HG03196 (cell line): ENCODE measurements around the gene FIGLA.

Experiments used
- ATAC-seq: cut with Tn5 transposase; IDR thresholded peaks from one replicate; pipeline ENCODE4 v1.9.1; 2021; ENCODE audit not compliant: unreplicated experiment

The FIGLA gene

DNA sequence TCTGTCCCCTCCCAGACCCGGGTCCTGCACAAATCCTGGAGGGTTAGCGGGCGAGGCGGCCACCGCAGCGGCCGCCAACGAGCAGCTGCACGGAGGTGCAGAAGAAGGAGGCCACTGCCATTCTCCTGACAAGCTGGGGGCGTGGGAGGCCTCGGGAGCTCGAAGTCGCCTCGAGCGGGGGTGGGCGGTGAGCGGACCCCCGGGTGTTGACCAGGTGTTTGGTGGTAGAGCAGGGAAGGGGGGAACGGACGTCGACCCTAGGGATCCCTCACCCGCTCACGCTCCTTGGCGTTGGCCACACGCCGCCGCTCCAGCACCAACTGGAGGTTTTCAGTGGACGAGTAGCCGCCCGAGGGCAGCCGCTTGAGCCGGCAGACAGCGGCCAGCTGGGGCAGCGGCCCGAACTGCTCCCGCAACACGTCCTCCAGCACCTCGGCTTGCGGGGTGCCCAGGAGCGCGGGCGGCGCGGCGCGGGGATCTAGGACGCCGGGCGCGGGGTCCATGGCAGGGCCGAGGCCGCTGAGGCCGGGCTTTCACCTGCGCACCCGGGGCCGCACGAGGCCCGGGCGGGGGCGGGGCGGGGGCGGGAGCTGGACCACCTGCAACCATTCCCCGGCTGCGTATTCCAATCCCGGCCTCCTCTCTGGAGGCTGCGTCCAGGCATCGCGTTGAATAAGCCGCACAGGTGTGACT lies at the start of gene FIGLA:
TSS of gene FIGLA (minus strand) at position 508 of the 693 bp plus-strand sequence. CDS start at position 503, 5 bp downstream.
- no peak for ATAC-seq

GRCh38 chr2:70837980-70838925 lies 47.8 kb upstream of the FIGLA start:
- no peak for ATAC-seq

GRCh38 chr2:70835643-70836042 lies 45.2 kb upstream of the FIGLA start, which contains the start of gene CD207:
Gene CD207, minus strand, starts transcription at chr2:70835816. Its CDS starts 40 bp downstream, at chr2:70835776.
- no peak for ATAC-seq

- no peak for ATAC-seq
Measured at GRCh38 chr2:70834881-70835280, 44.4 kb upstream of the FIGLA start.

DNA sequence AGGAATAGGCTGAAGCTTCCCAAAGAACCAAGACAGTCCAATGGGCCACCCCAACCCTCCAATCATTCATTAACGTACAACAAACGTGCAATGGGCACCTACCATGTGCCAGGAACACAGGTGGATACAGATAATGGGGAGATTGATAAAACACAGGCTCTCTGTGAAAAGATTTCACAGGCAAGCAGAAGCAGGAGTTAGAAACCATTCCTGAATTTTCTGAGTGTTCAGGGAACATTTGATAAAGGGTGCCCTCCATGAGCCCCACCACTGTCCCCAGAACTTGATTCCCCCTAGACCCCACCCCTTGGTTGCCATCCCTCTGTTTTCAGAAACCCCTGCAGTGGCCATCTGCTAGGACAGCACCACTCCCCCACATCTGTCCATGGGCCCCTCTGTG lies 43.7 kb upstream of the FIGLA start:
- no peak for ATAC-seq

GRCh38 chr2:70833246-70833645 lies 42.8 kb upstream of the FIGLA start:
- ATAC-seq: no peak

- ATAC-seq: no peak
Measured at GRCh38 chr2:70832386-70832785, 41.9 kb upstream of the FIGLA start.

DNA sequence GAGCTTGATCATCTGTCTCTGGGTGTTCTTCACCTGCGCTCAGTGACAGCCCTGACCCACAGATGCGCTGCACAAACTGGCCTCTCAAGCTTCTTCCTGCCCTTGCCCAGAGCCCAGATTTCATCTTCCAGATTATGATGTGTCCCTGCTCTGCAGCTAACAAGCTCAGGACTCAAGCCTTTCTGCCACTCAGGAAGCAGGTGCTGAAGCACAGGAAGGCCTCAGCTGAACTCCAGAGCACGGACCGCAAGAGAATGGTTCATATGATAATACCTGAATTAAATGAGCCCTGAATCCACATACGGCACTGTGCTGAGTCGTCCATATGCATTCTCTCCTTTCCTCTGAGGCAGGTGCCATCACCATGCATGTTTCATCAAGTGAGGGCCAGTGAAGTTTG lies 41.4 kb upstream of the FIGLA start:
- no peak for ATAC-seq

- ATAC-seq: no peak
Measured at GRCh38 chr2:70830366-70830765, 39.9 kb upstream of the FIGLA start.

GRCh38 chr2:70829916-70830315 lies 39.5 kb upstream of the FIGLA start:
- no peak for ATAC-seq

GRCh38 chr2:70828914-70829824 lies 38.7 kb upstream of the FIGLA start:
- no peak for ATAC-seq

- no peak for ATAC-seq
Measured at GRCh38 chr2:70828115-70828514, 37.7 kb upstream of the FIGLA start.

GRCh38 chr2:70827388-70827787 lies 36.9 kb upstream of the FIGLA start:
- ATAC-seq: no peak

- ATAC-seq: no peak
Measured at GRCh38 chr2:70826696-70827350, 36.4 kb upstream of the FIGLA start.

DNA sequence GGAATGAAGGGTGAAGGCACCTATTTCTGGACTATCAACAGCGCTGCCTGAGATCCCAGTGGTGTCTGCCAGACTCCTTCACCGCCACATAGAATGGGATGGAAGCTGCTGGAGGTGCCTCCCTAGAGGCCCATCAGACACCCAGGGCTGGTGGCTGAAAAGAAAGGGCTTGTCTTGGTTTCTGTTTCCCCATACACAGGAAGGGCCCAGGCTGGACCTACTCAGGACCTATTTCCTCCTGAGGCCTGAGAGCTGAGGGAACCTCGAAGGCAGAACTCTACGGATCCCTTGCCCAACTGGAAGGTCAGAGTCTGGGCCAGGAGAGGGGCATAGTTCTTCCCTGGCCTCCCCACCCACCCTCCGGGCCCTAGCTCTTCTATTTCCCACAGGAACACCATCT lies 32.8 kb upstream of the FIGLA start:
- ATAC-seq: no peak

DNA sequence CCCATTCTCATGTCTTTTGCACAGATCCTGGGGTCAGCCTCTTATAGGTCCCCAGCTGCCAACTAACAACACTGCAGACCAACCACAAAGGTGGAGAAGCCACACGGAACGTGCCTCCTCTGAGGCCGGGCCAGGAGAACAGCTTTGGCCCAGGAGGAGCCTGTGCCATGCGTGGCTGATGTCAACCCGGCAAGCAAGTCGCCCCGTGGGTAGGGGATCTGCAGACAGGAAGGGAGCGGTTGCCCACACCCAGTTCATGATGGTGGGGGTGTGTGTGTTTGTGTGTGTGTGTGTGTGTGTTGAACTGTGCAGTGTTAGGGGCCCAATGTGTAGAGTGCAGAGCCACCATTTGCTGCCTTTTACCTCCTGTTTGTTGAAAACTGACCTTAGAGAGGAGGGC lies 32.4 kb upstream of the FIGLA start:
- ATAC-seq: no peak

- no peak for ATAC-seq
Measured at GRCh38 chr2:70820499-70820898, 30.1 kb upstream of the FIGLA start, which contains the start of gene CLEC4F. Gene CLEC4F, minus strand, starts transcription at chr2:70820599. Its CDS starts 76 bp downstream, at chr2:70820523.

- no peak for ATAC-seq
Measured at GRCh38 chr2:70817284-70817954, 27.0 kb upstream of the FIGLA start.

DNA sequence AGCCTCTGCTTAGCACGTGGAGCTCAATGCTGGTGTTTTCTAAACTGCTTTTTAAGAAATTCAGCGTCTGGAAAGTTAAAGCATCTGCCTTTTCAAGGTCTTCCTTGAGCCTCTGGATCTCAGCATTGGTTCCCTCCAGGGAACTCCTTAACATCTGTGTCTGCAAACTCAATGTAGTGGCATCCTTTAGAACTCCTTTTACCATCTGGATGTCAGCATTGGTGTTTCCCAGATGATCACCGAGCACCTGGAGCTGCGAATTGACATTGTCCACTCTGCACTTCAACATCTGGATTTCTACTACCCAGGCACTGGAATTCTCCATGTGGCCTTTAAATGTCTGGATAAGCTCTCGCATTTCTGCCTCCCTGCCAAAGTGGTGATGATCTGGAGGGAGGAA lies 26.3 kb upstream of the FIGLA start:
- ATAC-seq: no peak
